Measurements from ENCODE around the gene EIPR1.
"Not testable (repeated sequence)": the region's sequence is repeated elsewhere in the genome, so short reads cannot be mapped to it uniquely, and the experiment has no call there.

EIPR1 gene

DNA sequence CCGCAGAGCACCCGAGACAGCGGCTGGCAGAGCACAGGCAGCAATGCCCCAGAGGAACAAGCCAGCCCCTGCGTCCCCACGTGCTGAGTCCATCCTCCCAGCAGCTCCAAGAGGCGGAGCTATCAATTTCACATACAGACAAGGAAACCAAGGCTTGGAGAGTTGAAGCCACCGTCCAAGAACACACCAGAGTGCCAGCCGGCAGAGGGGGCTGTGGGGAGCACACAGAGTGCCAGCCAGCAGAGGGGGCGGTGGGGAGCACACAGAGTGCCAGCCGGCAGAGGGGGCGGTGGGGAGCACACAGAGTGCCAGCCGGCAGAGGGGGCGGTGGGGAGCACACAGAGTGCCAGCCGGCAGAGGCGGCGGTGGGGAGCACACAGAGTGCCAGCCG, 91.0 kb downstream of the EIPR1 start:
- DNase-seq (ENCODE audit: low read depth): not testable (repeated sequence)

DNA sequence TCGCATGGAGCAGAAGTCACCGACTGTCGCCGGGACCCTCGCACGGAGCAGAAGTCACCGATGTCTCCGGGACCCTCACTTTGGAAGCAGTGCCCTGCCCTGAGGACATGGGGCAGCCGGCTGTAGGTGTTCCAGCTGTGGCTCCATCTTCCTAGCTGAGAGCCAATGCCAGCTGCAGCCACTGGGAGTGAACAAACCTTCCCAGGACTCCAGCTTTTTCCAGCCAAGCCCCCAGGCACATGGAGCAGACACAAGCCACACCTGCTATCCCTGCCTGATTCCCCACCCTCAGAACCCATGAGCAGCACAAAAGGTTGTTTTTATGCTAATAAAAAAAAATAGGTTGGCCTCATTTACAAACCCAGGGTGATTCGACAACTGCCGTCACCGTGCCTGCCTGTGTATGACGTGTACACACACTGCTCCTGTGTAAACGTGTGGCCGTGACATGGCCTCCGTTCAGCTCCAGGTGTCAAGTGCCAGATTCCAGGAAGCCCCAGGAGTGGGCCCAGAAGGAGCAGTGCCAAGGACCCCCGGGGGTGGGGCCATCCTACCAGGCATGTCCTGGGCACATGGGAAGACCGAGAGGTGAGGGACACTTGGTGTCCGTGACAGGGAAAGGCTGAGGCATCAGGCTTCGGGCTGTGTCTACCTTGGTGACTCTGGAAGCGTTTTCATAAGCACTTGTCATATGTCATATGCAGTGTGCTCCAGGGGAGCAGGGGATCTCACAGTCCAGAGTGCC, 91.5 kb downstream of the EIPR1 start:
- no peak for DNase-seq (ENCODE audit: low read depth)

DNA sequence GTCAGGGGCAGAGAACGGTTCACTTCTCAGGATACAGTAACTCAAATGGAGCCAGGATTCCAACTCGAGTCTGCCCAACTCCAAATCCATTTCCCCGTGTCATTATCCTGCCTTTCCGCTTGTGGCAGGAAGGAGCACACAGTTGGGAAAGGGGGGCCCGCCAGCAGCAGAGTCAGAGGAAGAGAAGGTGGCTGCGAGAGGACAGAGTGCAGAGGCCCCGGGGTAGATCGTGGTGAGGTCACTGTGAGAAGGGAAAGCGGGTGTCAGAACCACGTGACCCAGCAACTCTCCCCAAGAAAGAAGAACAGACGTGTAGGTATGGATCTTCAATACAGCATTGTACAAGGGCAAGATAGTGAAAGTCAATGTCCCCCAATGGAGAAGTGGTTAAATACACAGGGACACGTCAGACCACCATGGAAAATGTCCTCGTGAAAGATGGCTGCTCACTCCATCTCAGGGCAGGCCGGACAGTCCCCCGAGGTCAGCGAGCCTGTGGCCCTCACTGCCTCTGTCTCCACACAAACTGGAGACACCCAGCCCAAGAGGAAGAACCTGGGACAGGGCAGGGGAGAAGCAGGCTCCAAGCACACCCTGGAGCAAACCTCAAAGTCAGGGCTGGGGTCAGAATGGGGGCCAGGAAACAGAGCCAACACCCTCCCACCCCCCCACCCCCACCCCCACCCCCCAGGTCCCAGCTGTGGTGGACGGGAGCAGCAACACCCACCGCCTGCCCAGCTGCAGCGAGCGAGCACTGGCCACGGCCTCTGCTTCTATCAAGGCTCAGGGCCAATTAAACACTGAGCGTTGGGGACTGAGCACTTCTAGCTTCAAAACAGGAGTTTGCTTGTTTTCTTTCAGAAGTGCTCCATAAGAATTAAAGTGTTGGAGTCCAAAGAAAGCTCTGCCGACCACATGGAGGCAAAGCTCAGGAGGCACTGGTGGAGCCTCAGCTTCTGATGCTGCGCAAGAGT, 92.7 kb downstream of the EIPR1 start:
- no peak for DNase-seq (ENCODE audit: low read depth)

DNA sequence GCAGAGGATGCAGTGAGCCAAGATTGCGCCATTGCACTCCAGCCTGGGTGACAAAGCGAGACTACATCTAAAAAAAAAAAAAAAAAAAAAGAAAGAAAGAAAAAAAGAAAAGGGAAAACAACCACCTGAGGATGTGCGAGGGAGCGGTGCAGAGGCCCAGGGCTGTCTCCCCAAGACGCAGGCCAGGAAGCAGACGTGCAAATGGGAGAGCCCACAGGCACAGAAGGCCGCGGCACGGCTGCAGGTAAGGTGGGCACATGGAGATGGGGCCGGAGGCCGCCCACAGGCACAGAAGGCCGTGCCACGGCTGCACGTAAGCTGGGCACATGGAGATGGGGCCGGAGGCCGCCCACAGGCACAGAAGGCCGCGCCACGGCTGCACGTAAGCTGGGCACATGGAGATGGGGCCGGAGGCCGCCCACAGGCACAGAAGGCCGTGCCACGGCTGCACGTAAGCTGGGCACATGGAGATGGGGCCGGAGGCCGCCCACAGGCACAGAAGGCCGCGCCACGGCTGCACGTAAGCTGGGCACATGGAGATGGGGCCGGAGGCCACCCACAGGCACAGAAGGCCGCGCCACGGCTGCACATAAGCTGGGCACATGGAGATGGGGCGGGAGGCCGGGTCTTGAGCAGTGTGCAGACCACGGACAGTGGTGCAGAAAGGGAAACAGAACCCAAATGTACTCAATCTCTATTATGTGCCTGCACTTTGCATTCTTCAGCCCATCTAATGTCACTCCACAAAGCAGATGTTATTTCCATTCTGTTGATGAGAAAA, 93.6 kb downstream of the EIPR1 start:
- not testable (repeated sequence) for DNase-seq (ENCODE audit: low read depth)

DNA sequence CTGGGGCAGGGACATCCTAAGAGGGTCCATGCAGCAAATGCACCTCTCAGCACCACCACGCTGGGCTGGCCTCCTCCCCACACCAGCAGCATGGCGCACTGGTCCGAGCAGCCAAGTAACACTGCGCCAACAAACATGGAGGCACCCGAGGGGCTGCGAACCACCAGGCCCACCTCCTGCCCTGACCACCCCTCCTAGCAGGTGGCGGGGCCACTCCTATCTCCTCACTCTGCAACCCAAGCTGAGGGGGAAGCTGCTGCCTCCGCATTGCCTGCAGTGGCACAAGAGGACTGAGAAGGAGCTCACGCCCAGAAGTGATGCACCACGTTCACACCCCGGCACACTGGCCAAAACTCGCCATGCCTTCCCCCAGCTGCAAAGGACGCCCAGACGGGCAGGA, 94.4 kb downstream of the EIPR1 start:
- DNase-seq (ENCODE audit: low read depth): no peak

DNA sequence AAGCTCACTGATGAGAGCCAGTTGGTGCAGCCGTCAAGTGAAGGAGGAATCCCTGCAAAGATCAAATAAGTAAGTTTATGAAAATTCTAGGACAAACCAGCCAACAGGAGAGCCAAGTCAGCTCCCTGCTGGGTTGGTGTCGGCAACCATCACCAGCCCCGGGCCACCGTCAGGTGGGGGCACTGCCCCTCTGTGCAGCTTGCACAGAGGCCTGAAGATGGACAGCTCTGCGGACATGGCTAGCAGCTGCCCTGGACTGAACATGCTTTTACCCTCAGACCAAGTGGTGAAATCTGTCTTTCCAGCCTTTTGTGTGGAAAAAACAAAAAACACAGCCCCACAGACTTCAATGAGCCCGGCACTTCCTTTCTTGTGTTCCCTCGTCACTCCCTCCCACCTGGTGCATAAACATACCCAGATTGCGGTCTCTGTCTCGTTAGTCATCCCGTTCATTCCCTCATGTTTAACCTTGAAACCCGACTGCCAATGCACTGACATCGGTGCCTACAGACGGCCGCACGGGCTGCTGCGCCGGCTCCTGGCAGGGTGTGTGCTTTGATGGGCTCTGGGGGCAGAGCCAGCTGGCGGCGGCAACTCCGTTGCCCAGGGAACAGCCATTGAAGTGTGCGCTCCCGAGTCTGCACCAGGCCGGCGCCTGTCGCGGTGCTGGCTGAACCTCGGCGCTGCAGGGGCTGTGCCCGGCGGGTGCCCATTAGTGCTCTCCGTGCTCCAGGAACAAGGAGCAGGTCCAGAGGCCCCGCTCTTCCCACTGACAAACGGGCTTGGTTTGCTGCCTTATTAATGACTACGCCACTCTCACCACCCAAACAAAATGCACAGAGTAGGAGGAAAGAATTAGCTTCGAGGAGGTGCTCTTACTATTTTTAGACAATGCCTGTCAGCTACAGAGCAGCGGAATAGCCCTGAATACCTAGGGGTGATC, 95.3 kb downstream of the EIPR1 start:
- no peak for DNase-seq (ENCODE audit: low read depth)

DNA sequence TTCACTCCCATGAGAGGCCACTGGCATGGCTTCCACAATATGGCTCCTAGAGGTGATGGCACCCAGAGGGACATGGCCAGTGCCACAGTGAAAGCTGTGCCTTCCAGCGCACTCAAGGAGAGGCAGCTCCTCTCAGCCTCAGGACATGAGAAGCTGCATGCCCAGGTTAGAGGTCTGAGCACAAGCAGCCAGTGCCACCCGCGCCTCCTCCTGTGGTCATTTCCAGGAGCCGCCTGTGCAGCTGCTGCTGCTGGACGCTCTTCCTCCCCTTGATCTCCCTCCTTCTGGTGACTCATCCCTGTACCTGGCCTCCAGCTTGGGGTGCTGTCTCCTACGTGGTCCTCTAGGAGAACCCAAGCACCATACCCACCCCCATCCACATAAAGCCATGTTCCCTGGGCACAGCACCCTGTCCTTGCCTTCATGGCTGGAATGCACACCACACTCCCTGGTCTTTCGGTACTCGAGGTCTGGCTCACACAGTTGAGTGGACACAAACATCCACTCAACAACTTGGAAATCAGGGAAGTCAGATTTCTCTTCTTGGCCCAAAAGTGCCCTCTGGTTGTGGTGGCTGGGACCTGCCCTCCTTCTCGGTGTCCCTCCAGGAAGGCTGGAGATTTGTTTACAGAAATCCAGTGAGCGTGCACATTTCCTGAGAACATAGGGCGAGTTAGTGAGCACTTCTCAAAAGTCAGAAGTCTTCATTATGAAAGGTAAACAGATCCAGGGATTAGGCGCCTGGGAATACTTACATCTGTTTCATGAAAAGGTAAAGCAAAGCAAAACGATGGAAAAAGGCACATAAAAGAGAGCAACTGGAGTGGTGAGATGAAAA, 96.7 kb downstream of the EIPR1 start:
- no peak for DNase-seq (ENCODE audit: low read depth)

DNA sequence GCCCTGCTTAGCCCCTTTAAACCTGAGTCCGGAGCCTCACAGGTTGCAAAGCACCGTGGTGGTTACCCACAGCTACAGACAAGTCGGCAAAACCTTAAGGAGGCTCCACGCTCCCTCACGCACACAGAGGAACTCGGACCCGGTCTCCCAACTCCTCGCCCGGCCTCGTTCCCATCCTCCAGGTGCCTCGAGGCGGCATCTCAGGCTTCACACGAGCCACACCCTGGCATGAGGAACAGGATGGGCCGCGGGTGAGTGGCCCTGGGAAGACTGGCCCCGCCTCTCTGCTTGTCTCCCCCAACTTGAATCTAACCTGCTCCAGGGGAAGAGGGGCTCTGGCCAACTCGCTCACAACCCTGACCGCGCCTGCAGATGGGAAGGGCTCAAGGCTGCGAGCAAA, 97.4 kb downstream of the EIPR1 start:
- DNase-seq (ENCODE audit: low read depth): no peak

DNA sequence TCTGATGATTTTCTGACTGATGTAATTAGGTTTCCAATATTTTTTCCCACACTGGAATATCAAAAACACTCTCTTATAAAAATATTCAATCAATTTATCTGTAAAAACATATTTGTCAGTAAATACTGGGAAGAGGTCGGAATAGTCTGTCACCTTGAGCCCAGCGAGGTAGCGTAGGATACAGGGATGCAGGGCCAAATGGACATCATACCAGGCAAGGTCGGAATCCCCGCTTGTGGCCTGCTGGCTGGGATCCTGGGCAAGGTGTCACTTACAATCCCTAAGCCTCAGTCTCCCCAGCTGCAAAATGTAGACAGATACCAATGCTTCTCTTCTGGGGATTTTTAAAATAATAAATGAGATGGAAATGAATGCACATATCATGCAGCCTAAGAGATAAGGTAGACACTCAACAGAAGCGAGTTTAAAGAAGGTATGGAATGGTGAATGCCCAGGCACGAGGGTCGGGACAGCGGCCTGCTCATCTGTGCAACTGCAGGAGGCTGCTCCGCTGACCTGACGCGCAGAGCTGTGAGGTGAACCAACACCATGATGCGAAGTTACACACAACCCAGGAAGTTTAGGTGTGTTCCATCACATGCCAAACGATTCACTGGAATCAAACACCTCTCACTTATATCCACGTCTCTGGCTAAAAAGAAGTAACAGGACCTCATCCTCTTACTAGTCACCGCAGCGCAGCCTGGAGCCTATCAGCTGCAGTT, 98.2 kb downstream of the EIPR1 start:
- DNase-seq (ENCODE audit: low read depth): no peak

DNA sequence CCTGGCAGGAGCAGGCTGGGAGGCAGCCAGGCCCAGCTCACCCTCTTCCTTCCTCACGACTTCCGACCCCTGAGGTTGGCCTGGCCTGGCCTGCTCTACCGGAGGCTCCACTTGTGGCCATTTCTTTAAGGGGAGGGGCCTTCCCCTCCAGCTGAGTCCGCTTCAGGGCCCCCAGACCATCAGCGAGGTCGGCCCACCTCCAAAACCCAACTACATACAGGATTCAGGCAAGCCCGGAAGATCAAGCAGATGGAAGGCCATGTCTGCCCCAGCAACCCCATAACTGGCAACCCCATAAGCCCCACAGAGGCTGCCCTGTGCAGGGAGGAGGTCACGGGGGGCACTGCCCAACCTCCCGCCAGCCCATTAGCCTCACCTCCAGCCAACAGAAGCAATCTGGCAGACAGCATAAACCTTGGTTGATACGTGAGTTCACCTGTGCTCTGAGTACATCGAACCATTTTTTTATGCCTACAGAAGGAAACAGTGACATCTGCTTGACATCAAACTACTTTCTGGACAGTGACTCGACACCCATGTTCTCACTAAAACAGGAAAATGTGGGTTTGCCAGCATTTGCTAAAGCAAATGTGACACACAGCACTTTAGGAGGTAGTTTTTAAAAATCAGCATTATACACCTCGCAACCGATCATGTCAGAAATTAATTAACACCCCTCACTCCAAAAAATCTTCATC, 98.9 kb downstream of the EIPR1 start:
- no peak for DNase-seq (ENCODE audit: low read depth)

DNA sequence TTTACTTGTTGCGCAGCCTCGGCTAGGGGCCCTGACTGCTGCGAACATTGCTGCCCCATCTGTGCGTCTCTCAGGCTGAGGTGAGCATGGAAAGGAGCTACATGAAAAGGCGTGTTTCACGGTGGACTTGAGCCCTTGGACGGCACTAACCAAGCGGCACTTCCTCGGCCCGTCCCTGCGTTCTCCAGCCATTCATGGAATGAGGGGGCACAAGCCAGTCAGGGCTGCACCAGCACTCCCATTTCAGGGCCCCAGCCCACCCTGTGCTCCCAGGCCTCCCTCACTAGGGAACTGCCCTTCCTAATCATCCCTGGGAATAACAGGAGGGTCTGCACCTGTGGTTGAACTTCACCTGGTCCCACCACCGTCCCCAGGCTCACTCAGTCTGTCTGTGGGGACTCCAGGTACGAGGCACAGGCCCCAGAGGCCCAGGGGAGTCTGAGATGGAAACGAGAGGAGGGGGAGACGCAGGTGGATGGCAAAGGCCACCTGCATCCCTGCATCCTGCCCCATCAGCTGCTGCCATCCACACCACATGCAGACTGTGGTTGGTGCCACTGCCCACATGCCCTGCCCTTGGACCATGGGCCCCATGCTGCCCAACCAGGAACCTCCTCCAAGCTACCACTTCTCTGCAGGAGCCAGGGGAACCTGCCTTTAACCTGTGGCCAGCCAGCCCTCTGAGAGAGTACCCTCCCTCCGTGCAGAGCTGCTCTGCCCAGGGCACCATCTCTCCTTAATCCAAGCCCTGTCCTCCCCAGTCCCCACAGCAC, 99.7 kb downstream of the EIPR1 start:
- DNase-seq (ENCODE audit: low read depth): no peak

DNA sequence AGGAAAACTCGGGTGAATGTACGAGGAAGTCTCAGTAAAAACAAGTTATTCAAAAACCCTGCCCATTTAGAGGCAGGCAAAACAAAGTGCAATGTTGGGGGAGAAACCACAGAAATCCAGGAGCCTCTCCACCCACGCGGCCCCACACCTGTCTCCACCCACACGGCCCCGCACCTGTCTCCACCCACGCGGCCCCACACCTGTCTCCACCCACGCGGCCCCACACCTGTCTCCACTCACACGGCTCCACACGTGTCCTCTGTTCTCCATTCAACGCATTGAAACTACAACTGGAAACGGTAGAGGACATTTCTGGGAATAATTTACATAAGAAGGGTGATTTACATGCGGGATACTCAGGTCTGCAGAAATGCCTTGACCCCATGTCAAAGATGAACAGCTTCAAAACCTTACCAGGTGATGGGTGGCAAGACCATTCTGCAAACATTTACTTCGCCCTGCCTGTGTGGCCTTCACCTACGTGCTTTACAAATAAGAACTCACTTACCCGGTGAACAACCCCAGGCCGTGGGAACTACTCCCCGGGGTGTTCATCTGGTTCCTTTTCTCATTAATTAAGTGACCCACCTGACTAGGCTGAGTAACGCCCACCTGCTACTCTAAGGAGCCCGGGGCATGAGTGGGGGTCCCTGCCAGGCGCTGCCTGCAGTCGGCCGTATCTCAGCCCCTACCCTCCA, 100.4 kb downstream of the EIPR1 start:
- DNase-seq (ENCODE audit: low read depth): no peak

DNA sequence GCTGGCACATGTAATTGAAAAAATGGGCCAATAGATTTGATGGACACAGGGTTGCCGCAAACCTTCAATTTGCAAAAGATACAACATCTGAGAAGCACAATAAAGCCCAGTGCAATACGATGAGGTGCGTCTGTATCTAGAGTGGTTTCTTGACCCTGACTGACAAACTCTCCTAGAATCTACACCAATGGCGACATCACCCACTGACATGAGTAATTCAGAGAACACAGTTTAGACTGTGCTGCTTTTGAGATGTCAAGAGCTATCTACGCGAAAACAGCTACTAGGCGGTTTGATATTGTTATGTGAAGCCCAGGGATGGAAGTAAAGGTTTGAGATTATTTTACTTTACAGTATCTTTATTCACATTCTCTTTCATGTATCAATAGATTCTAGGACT, 104.9 kb downstream of the EIPR1 start:
- DNase-seq (ENCODE audit: low read depth): no peak

DNA sequence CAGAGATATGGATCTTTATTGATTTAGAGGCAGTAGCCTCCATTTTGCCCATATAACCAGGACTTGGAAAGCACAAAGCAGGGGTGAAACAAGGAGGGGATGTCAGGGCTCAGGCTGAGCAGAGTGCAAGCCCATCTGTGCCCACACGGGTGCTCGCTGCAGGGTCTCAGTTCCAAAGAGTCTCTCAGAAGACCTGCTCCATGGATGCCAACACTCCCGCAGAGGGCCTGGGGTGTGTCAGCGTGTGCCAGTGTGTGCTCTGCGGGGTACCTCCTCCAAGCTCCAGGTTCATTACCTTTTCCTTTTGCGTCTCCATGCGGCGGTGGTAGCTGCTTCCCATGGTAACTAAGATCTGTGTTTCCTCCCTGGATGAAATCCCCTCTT, 107.5 kb downstream of the EIPR1 start:
- no peak for DNase-seq (ENCODE audit: low read depth)

DNA sequence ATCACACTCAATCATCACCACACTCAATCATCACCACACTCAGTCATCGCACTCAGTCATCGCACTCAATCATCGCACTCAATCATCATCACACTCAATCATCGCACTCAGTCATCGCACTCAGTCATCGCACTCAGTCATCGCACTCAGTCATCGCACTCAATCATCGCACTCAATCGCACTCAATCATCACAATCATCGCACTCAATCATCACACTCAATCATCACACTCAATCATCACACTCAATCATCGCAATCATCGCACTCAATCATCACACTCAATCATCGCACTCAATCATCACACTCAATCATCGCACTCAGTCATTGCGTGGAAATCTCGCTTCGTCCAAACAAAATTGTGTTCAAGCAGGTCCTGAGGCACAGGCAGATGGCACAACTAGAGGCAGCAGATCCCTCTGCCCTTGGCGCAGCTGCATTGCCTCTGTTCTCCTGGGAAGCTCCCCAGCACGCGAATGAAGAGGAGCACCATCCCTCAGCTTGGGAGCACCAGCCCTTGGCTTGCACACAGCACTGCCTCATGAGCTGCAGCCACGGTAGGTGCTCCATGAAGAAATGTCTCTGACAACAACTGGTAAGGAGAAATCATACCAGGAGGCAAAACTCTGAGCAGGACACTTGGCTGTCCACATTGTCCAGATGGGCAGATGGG, 108.1 kb downstream of the EIPR1 start:
- DNase-seq (ENCODE audit: low read depth): no peak

DNA sequence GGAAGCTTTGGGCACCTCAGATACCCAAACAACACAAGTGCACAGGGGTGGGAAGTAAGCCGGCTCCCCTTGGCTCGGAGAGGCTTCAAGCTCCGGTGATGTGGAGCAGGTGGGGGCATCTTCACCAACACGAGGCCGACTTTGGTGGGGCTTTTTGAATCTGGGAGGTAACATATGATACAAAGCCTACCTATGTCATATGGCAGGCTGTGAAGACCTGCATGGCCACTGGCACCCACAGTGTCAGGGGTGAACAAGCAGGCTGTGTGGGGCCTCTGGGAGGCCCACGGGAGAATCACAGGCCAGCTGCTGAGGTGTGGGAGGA, 109.0 kb downstream of the EIPR1 start:
- no peak for DNase-seq (ENCODE audit: low read depth)
